PFSK-1 (cell line): ENCODE results near the gene BTBD1.

Source experiments
- POLR2AphosphoS5 ChIP-seq: IDR thresholded peaks from 2 replicates; pipeline ENCODE4 v1.6.1; 2012; ENCODE audit warnings: low read depth, mild to moderate bottlenecking, control low read depth, low read length, moderate library complexity
- SIN3A ChIP-seq: IDR thresholded peaks from 2 replicates; pipeline ENCODE4 v1.6.1; 2012; ENCODE audit warnings: mild to moderate bottlenecking, low read length, moderate library complexity, borderline replicate concordance; ENCODE audit not compliant: insufficient read depth

DNA sequence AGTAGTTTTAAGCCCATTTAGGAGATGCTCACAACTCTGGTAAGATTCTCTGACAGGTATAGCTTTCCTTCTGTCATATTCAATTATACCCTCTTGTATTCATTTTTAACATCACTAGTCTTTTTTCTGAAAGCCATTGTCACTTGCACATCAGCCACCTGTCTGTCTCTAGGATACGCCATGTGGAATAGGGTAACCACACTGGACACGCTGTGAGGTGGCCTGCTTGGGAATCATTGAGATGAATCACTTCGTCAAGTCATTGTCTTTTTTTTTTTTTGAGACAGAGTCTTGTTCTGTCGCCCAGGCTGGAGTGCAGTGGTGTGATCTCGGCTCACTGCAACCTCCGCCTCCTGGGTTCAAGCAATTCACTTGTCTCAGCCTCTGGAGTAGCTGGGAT is 47.8 kb upstream of the BTBD1 start:
- no peak for TF ChIP-seq POLR2AphosphoS5
- TF ChIP-seq SIN3A = no peak
